Kidney glomerular epithelial cell (primary cell): ENCODE results near the gene FSTL4.

Experiments
- DNase-seq: peaks from one replicate; lab custom pipeline; 2025; lab: John Stamatoyannopoulos, UW

Gene FSTL4

DNA sequence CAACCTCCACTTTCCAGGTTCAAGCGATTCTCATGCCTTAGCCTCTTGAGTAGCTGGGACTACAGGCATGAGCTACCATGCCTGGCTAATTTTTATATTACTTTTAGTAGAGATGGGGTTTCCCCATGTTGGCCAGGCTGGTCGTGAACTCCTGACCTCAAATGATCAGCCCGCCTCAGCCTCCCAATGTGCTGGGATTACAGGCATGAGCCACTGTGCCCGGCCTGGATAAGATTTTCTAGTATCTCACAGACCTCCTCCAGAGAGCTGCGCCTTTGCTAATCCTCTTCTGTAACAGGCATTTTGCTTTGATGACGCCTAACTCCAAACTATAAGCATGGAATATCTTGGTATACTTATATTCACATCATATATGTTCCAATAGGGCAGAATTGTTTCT is 99.4 kb downstream of the FSTL4 start:
- no peak for DNase-seq

DNA sequence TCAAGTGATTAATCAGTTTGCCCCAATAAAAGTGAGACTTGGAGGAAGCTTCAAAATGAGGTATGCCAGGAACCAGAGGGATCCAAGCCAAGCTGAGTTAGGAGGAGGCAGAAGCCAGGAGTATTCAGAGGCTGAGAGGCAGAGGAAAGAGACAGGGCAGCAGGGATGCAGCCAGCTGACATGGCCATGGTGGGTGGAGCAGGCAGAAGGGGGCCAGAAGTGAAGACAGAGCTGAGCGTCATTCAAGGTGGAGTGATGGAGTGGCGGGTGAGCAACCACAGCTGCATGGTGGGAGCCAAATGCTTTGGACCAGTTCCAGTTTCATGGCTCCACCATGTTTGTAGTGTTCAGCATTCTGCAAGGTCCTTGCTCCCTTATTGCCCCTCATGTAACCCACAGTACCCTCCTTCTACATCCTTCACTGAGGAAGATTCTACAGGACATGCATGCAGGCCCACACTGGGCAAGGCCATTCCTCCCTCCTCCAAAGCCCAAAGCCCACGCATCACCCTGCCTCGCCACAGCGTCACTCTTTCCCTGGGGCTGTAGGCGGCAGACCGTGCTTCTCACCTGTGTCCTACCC is 100.6 kb downstream of the FSTL4 start:
- DNase-seq: no peak

DNA sequence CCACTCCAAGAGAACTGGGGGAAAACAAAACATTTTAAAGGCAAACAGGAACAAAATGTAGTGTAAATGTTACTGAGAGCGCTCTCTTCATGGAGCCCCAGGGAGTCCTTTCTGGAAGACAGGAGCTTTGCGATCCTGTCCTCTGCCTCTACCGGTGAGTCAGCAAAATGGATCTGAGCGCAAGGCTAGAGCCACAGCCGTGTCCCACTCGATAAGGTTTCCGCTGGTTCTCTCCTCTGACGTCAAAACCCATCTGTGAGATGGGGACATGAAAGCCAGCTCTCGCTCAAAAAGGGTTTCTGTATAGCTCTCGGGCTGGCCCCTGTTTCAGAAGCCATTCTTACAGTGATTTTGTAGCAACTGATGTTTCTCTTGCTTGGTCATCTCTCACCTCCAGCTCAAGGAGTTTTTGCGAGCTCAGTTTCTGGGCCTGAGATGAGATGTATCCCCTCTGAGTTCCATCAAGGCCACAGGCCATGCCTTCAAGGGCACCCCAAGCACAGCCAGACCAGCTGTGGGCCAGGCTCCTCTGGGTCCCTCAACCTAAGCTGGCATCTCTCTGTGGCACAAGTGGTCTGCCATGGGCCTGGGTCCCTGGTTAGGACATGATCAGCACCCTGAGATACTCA is 101.6 kb downstream of the FSTL4 start:
- no peak for DNase-seq

DNA sequence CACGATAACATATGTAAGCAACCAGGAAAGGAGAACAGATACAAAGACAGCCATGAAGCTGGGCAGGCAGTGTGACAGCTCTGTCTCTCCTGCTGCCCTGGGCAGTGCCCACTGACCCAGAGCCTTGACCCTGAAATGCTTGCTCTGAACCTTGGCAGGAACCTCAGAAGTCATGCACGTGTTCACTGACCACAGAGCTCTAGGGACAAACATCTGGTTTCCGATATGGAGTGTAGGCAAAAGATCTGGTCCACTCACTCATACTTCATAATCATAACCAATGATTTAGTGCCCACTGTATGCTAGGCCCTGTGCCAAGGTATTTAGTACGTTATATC is 102.6 kb downstream of the FSTL4 start:
- DNase-seq: no peak

DNA sequence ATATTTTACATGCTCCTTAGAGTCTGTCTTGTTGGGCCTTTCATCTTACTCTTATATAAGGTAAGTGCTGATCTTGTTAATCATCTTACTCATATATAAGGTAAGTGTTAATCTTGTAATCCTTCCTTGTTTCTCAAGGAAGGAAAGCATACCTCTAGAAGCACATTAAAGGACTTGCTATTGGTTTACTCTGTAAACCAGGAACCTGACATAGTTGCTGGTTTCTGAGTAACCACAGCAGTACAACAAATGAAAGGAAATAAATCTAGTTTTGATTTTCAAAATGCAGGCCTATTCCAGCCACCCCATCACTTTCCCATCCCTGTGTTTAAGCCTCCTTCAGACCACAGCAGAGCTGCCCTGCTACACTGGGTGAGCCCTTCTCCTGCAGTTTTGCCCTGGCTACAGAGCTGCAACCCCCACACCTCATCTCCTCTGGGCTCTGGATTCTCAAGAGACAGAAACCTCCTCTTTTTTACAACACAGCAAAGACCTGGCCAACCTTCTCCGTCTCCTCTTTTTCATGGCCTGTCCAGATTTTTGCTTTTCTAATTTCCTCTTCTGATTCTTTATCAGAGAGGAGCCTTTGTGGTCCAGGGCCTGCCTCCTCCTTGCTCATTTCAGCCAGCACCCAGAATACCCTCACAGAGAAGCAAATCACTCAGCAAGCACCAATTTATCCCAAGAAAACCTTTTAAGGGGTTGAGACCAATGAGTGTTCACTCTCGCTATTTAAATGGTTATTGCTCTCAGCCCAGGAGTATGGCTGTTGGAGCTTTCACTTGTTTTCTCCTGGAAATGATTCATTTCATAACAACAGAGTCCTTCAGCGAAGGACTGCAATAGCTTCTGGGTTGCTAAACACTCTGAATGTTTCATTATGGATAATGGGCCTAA is 103.2 kb downstream of the FSTL4 start:
- DNase-seq: no peak

DNA sequence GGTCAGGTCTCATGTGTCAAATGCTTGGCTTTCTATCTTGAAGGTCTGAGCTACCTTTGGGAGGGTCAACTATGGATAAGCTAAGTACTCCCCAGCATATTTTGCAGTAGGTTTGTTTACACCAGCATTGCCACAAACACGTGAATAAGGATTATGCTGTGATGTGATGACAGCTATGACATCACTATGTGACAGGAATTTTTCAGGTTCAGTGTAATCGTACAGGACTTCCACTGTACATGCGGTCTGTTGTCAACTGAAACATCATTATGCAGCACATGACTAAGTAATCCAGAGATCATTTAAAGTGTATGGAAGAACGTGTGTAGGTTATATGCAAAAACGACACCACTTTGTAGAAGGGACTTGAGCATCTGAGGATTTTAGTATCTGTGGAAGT is 104.0 kb downstream of the FSTL4 start:
- DNase-seq: no peak

DNA sequence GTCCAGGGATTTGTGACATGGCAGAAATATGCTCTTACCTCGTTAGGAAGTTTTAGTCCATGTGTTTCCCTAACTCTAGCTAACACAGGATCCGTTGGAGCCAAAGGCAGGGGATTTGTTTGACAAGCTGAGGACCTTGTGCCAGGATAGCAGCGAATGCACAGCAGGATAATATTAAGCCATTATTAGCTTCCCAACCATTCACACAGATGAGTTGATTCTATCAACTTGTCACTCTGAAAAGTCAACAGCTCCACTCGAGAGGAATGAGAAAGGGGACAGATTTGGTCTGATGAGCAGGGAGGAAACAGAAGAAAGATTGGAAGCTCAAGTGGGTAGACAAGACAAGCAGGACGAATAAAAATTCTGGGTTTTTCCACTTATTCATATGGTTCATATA is 106.2 kb downstream of the FSTL4 start:
- no peak for DNase-seq

DNA sequence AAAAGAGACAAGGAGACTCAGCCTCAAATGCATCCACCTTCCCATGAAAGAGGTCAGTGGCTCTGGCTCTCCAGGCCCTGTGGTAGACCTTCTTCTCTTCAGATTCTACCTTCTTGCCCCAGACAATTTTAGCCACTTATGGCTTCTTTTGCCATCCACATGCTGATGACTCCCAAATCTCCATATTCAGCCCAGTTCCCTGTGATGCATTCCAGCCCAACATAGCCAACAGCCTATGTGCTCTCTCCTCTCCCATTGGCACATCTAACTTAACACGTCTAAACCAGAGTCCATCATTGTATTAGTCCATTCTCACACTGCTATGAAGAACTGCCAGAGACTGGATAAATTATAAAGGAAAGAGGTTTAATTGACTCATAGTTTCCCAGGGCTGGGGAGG is 108.8 kb downstream of the FSTL4 start:
- DNase-seq: no peak

DNA sequence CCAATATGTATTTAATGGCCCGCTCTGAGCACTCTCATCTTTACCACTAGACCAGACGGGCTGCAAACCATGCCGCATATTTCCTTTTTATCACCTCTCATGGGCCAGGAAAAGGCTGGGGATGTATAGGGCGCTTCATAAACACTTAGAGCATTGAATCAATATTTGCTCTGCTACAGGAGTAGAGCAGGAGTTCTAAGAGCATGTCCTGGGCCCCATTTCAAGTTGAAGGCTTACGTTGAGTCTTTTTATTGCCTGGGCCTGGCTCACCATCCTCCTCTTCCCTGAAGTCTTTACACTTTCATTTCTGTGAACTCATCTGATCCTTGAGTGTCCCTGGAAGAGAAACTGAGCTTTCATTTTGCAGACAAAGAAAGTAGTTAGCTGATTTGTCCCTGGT is 112.4 kb downstream of the FSTL4 start:
- DNase-seq: no peak

DNA sequence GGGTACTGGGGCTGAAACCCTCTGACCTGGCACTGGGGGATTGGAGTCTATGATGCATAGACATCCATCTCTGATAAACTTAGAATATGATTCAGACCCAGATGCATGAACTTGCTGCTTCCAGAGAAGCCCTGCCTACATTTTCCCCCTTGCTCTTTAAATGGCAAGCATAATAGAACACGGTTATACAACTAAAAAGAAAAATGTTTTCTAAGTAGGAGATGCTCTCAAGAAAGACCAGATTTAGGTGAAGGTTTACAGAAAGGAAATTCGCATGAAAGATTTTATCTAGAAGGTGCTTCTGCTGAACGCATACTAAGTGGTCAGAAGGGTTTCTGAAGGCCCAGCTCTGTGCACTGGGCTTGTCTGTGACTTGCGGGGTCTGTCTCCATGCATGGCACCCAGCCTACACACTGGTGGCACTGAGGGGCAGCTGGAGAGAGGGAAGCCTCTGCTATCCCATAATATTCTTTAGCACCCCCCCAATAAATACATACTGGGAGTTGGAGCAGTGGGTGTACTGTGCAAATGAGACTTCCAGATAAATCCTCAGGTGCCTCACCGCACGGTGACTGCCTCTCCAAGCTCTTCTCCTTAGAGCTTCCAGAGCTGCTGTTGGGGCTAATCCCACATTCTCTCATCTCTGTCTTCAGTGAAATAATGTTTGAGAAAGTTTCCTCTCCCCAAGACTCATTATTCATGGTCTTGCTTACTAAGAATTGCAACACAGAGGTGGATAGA is 114.6 kb downstream of the FSTL4 start:
- no peak for DNase-seq

DNA sequence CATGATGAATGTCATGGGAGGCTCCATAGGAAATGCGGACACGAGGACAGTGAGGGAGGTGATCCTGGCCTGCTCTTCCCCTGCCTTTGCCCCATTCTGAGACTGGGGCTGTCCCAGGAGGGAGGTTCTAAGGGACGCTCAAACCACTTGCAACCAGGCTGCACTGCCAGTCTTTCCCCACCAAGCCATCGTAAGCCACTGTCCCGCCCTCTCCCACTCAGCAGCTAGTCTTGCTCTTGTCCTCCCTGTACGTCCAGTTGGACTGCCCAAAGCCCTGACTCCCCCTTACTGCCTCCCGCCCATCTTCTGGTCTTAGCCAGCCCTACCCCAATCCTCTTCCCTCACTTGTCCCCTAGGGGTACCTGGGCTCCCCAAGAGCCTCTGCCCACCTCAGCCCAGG is 115.7 kb downstream of the FSTL4 start:
- no peak for DNase-seq

DNA sequence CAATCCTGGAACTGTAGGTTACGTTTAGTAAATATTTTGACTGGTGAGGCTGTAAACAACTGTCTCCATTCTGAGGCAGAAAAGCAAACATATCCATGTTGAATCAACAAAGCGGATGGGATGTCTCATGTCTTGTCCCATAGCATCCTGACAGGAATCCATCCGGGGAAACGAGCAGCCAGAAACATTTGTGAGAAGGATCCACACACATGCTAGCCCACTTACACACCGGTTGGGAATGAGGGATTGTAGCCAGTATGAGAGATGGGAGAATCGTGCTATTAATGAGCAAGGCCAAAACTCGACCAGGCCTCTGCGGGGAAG is 117.5 kb downstream of the FSTL4 start:
- no peak for DNase-seq

DNA sequence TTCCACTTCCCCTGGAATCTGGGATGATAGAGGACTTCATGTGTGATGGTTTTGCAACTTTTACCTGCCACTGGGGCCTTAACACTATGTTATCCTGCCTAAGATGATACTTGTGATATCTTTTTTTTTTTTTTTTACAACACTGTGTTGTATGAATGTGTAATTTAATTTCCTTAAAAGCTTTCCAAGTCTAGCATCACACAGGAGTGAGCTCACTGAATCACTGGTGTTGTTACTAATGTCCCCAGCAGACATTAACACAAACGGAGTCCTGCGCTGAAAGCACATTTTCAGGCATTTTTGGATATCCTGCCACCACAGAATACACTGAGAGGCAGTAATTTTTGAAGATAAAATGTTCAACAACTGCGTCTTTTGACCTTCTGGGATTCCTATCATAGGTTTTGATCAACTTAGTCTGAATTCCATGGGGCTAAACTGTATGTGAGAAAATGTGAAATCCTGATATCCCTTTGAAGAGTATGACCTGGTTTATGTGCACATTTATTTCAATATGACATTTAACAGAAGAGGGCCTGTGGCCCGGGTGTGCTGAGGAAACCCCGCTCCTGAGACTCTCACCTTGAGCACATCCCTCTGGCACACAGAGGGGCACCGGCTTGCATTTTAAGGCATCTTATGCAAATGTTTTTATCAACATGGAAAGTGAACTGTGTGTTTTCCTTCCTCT is 118.0 kb downstream of the FSTL4 start:
- DNase-seq: no peak

DNA sequence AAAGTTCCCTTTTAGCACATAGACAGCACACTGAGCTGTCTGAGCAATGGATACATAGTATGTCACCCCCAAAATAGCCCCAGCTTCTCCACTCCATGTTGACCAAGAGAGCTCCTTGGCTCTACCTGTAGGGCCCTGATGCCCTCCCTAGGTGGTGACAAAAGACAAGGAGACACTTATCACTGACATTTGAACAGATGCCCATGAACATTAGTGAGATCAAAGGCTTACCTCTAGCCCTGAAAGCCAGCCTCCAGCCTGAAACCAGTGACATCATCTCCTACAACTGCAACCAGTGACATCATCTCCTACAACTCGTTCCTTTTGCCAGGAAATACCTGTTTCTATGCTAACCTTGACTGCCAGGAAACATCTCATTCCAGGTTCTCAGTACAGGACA is 122.7 kb downstream of the FSTL4 start:
- no peak for DNase-seq

DNA sequence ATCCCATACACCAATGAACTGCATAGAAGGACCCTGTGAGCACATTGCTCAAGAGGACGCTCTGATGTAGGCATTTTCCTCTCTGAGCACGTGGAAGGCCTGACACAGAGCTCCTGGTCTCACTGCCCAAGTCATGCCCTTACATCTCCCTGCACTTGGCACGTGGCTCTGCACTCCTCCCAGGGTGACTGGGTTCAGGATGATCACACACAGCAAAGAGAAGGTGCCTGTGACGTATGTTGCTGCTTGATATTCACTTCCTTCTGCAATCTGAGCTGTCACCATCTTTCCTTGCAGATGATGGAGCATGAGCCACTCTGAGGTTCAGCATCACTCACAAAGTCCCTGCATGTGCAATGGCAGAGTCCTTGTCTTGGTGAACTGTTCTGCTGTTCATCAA is 125.2 kb downstream of the FSTL4 start:
- no peak for DNase-seq

DNA sequence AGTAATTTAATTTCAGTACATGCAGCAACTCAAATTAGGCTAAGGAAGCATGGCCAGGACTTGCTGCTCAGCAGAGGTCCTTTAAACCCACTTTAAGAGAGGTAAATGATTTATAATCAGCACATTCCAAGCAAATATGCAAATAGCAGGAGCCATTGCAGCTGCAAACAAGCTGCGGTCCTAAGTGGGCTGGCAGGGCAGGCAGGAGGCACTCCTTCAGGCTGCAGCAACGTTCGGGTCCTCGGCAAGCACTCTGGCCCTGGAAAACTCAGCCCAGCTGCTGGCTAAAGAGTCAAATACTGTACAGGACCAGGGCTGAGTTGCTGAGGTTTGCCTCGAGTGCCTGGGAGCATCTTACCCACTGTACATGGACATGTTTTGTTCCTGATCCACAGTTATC is 126.9 kb downstream of the FSTL4 start:
- no peak for DNase-seq

DNA sequence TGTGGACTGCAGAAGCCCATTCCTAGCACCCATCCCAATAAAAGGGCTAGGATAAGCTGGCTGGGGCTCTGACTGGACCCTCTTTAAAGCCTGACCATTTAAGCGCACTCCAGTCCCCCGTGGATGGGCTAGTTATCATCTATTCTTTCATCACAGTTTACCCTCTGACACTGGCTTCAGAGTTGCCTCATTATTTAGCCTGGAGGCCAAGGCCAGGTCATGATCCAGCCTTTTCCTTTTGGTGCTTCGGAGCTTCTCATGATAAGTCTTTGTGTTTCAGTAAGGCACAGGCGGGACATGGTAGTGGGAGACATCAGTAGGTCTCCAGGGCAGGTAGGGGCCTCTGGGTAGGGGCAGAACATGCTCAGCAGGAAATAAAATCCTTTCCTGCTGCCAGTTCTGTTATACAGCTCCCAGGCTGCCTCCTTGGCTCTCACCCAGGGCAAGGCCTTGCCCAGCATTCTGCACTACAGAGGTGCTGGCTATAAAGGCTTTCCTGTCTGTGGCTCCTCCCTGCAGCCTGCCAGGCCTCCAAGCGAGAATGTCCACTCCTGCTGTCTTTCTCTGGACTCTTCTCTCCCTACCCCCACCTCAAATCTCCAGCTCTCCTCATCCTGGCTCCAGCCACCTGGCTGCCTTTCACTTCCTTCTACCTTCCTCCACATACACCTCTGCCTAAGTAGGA is 128.8 kb downstream of the FSTL4 start:
- no peak for DNase-seq

DNA sequence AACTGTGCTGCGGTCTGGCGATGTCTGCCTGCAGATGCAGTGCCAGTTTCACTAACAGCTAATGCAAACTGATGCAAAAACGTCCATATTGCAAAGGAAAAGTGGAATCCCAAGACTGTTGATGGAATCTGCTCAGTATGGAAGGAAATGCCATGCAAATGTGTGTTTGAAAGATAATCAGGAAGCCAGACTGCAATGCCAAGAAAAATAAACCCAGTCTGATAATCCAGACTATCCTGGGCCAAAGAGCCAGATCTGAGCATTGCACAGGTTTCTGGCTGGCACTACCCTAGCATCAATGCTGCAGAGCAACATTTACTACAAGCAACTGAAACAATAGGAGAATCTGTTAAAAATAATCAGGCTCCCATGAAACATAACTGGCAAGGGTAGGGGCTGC is 130.3 kb downstream of the FSTL4 start:
- DNase-seq: no peak

DNA sequence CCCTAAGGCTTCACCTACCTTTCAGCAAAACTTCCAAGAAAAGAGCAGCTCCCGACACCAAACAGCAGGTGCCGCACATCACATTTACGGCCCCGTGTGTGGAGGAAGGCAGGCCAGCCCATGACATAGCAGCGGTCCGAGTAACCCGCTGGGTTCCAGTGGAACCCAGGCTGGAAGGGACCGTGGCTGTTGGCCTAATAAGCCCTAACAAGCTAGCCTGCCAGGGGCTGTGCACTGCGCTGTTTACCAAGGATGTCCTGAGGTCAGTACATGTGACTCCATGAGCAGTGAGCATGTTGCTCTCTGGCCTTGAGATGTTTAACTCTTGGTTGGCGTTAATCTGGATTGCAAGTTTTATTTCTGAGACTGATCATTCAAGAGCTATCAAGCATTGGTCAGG is 131.5 kb downstream of the FSTL4 start:
- DNase-seq: no peak

DNA sequence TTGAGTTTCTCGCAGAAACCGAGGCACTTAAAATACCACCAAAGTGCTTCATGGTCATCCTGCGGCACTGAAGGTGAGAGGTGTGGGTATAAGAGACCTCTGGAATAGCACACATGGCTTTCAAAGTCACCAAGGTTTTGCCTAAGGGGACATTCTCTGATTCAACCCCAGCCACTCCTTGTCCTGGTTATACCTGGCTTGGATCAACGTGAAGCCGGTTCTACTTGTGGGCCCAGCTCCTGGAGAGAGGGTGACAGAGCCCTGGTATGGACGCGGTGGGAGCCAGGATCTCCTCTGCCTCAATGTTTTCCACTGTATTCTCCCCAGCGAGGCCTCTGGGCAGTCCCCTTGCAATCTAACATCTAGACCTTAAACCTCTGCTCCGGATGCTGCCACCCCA is 132.0 kb downstream of the FSTL4 start:
- DNase-seq: no peak

DNA sequence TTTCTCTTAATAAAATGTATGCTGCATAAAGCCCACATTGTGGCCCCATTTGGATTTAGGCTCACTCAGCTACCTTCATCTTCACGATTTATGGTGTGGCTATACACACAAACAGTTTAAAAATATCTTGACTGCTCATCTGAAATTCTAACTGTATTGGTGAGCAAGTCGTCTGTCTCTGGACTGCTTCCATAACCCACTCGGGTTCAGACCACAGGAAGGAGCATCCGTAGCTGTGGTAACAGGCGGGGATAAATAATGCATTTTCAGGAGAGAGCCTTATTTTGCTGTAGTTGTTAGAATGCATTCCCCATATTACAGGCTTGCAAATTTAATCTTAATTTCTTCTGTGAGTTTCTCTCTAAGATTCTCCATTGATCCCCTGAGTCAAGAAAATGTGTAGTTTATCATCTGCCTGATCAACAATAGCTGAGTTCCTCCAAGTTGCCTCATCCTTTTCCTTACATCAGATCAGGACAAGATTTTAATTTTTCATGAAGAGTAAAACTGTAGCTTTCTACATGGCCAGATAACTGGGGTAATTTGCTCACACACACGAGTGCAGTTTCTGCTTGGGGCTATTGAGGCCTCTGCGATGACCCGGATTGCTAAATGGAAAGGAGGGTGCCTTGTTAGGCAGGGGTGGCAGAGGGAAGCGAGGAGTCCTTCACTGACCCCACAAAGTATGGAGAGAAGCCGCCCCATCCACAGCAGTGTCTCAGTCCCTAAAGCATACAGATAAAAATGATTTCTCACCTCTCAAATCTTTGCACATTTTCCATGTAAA is 133.9 kb downstream of the FSTL4 start:
- DNase-seq: no peak
